ENCODE measurements around the gene UBE2J2.

Gene UBE2J2

DNA sequence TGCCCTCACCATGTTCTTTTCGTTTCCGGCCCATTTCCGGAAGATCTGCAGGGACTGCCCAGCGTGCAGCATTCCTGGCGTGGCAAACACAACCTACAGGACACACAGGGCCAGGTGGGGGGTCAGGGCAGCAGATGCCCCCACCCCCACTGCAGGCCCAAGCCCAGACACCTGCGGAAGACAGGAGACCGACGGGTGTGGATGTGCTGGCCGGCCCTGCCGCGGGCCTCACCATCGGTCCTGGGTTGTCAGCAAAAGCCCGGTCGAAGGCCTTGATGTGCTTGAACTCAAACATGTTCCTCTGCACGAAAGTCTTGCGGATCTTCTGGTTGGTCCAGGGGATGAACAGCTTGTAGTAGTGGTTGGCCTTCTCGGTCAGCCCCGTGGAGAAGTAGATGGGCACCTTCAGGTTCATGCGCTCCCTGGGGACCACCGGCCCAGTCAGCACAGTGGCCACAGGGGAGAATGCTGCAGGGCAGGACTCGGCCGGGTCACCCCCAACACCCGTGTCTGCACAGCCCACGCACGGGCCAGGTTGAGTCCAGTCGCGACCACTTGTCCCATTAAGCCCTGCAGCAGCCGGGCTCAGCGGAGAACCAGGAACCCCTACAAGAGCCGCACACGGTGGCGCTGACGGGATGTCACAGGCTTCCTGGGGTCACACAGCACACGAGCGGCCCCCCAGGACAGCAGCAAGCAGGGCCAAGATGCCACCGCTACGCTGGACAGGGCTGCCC lies 40.0 kb upstream of the UBE2J2 start:
- H3K4me3 ChIP-seq (ENCODE audit: control insufficient read depth, low read depth, low read length), result no peak overlapping the region
- TF ChIP-seq, protein P1, sequence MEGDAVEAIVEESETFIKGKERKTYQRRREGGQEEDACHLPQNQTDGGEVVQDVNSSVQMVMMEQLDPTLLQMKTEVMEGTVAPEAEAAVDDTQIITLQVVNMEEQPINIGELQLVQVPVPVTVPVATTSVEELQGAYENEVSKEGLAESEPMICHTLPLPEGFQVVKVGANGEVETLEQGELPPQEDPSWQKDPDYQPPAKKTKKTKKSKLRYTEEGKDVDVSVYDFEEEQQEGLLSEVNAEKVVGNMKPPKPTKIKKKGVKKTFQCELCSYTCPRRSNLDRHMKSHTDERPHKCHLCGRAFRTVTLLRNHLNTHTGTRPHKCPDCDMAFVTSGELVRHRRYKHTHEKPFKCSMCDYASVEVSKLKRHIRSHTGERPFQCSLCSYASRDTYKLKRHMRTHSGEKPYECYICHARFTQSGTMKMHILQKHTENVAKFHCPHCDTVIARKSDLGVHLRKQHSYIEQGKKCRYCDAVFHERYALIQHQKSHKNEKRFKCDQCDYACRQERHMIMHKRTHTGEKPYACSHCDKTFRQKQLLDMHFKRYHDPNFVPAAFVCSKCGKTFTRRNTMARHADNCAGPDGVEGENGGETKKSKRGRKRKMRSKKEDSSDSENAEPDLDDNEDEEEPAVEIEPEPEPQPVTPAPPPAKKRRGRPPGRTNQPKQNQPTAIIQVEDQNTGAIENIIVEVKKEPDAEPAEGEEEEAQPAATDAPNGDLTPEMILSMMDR (IDR thresholded peaks at IDR 0.05; ENCODE audit: control insufficient read depth, insufficient read depth, low read depth, low read length, missing control alignments), result no peak
- no peak for DNase-seq (ENCODE audit: low read depth)

DNA sequence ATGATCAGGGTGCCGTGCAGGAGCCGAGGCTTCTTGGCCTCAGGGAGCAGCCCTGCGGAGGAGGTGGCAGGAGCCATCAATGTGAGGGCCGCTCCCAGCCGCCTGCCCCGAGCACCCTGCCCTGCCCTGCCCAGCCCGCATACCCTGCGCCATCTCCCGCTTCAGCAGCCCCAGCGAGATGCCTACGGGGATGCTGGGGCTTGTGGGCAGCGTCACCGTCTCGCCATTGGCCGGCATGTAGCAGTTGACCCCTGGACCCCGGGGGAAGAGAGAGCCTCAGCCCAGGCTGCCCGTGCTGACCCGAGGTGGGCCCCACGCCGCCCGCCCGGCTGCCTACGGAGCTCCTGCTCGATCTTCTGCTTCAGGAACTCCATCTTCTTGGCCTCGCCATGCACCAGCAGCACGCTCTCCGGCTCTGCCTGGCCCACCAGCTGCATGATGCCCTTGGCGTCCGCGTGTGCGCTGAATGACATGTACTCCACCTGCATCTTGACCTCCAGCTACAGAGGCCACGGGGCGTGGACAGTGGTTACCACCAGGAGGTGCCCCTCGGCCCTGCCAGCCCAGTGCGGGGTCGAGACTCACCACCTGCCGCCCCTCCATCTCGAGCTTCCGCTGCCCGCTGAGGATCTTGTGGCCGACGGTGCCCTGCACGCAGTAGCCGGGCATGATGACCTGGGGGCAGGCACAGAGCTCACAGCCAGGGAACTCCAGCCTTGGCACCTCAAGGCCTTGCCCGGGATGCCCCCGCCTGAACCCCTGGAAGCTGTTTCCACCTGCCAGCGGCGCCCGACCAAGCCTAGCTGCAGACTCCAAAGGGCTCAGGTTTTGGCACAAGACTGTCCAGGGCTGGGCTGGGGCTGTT lies 39.0 kb upstream of the UBE2J2 start:
- TF ChIP-seq, protein P1 (IDR thresholded peaks at IDR 0.05; ENCODE audit: control insufficient read depth, insufficient read depth, low read depth, low read length, missing control alignments), result no peak
- no peak for DNase-seq (ENCODE audit: low read depth)
- H3K4me3 ChIP-seq (ENCODE audit: control insufficient read depth, low read depth, low read length), result no peak overlapping the region

DNA sequence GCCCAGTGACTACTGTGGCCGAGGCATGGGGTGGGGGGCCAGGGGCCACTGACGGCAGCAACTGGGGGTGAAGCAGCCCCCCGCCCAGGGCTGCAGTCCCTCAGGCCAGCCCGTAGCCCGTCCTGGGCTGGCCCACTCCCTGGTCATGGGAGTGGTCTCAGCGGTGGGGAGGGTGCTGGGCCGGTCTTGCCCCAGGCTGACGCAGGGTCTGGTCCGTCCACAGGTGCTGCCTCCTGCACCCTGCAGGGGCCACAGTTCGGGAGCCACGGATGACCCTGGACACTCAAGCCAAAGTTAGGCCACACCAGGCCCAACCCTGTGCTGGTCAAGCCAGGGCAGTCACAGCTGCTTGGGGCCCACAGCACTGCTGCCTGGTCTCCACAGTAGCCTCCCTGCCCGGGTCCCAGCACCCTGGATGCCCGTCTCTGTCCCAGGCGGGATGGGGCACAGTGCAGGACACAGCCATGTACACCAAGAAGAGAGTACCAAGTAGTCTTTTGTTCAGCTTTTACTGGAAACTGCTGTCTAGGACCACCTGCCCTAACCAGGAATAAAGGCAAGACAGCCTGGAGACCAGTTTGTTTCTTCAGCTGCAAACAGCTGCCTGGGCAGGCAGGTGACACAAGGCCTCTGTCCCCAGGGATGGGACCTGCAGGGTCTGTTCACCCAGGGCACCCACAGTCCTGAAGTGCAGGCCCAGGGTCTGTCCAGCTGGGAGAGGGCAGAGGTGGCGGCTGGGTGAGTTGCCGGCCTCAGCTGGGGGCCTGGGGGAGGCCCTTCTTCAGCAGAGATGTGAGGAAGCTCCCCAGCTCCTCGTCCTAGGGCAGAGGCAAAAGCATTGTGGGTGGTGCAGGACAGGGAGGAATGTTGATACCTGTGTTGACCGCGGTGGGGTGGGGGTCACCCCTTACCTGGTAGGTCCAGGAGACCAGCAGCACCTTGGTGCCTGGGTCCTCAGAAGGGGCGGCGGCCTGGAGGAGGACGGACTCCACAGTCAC lies 37.8 kb upstream of the UBE2J2 start:
- DNase-seq (ENCODE audit: low read depth), result no peak
- H3K4me3 ChIP-seq (ENCODE audit: control insufficient read depth, low read depth, low read length), result no peak overlapping the region
- TF ChIP-seq, protein P1 (IDR thresholded peaks at IDR 0.05; ENCODE audit: control insufficient read depth, insufficient read depth, low read depth, low read length, missing control alignments), result no peak

DNA sequence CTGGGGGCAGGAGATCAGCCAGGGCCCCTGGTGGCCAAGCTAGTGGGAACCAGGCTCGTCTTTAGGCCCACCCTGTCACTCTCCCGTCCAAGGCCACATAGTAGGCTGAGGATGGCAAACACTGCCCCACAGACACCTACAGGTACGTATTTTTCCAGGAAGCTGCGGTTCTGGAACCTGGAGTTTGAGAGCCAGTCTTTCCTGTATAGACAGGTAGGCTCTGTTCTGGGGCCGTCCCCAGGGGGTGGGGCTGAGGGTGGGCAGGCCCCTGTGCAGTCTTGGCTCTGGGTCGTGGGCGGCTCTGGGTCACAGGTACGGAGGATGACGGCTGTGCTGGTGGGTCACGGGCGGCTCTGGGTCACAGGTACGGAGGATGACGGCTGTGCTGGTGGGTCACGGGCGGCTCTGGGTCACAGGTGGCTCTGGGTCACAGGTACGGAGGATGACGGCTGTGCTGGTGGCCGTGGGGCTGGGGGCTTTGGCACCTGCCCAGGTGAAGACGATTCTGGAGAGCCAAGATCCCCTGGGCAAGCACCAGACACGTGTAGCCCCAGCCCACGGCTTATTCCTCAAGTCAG lies 36.9 kb upstream of the UBE2J2 start:
- TF ChIP-seq, protein P1 (IDR thresholded peaks at IDR 0.05; ENCODE audit: control insufficient read depth, insufficient read depth, low read depth, low read length, missing control alignments), result no peak
- H3K4me3 ChIP-seq (ENCODE audit: control insufficient read depth, low read depth, low read length), result no peak overlapping the region
- DNase-seq (ENCODE audit: low read depth), result no peak

DNA sequence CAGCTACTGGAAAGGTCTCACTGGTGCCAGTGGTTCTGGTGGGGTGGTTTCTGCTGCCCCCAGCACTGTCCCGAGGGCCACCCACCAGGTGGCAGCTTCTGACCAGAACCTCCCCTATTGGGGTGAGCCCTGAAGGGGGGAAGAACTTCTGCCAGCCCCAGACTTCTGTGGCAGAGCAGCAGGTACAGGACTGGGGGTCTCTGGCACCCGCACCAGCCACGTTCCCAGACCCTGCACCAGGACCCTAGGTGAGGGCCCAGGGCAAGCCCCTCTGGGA lies 36.4 kb upstream of the UBE2J2 start:
- TF ChIP-seq, protein P1 (IDR thresholded peaks at IDR 0.05; ENCODE audit: control insufficient read depth, insufficient read depth, low read depth, low read length, missing control alignments), result no peak
- no peak overlapping the region for H3K4me3 ChIP-seq (ENCODE audit: control insufficient read depth, low read depth, low read length)
- no peak for DNase-seq (ENCODE audit: low read depth)
